ENCODE results near the gene DCHS1. TPM values are rescaled to one million over a fixed set of nuclear protein-coding genes. Genes with fewer than 3 reads are reported as not detected.

The DCHS1 gene
- total RNA-seq, 4 donors from 2014 or later: 7.0 to 23.7 (median 10.7) TPM

GRCh38 chr11:6574816-6575715 lies 80.5 kb downstream of the DCHS1 start:
- no peak for TF ChIP-seq CTCF (IDR thresholded peaks at IDR 0.05; ENCODE audit: low read depth)

GRCh38 chr11:6572215-6572614 lies 83.4 kb downstream of the DCHS1 start:
- TF ChIP-seq CTCF (IDR thresholded peaks at IDR 0.05; ENCODE audit: low read depth): no peak

GRCh38 chr11:6571434-6572008 lies 84.1 kb downstream of the DCHS1 start:
- TF ChIP-seq CTCF (IDR thresholded peaks at IDR 0.05; ENCODE audit: low read depth): no peak

Other genes starting within 250 kb of the DCHS1 start
- gene APBB1, start 236.7 kb downstream of the DCHS1 start, total RNA-seq: 10 to 100 TPM; 17.0 to 24.1 (median 21.4) TPM
- gene HPX, start 214.8 kb downstream of the DCHS1 start, total RNA-seq: 1 to 10 TPM in 1 of 4 donors, under 1 TPM in 1, not detected in 2; 0.57 to 2.4 TPM
- gene TRIM3, start 181.9 kb downstream of the DCHS1 start, total RNA-seq: 10 to 100 TPM; 11.9 to 22.0 (median 19.2) TPM
- gene ARFIP2, start 174.5 kb downstream of the DCHS1 start, total RNA-seq: 10 to 100 TPM; 34.2 to 50.7 (median 38.4) TPM
- gene TIMM10B, start 174.3 kb downstream of the DCHS1 start, total RNA-seq: 10 to 100 TPM; 28.2 to 37.4 (median 32.8) TPM
- 10 to 100 TPM in 3 of 4 donors, 1 to 10 TPM in 1; 9.9 to 30.3 (median 14.3) TPM for gene DNHD1, start 158.5 kb downstream of the DCHS1 start, total RNA-seq
- gene RRP8, start 52.2 kb downstream of the DCHS1 start, total RNA-seq: 10 to 100 TPM in 2 of 4 donors, 1 to 10 TPM in 2; 8.8 to 15.4 (median 9.8) TPM
- 100 to 1,000 TPM; 105 to 157 (median 119) TPM for gene ILK, start 52.0 kb downstream of the DCHS1 start, total RNA-seq
- 10 to 100 TPM; 38.2 to 55.6 (median 40.3) TPM for gene TAF10, start 43.6 kb downstream of the DCHS1 start, total RNA-seq
- 100 to 1,000 TPM in 1 of 4 donors, 10 to 100 TPM in 3; 44.8 to 178 (median 93.7) TPM for gene TPP1, start 36.4 kb downstream of the DCHS1 start, total RNA-seq
- gene MRPL17, start 27.5 kb upstream of the DCHS1 start, total RNA-seq: 10 to 100 TPM; 12.8 to 22.0 (median 15.0) TPM
- under 1 TPM in 2 of 4 donors, not detected in 2; 0.17 to 0.33 TPM for gene OR2AG2, start 116.2 kb upstream of the DCHS1 start, total RNA-seq
- not detected for gene OR2AG1, start 127.2 kb upstream of the DCHS1 start, total RNA-seq
- under 1 TPM in 3 of 4 donors, not detected in 1; 0.22 to 0.34 (median 0.33) TPM for gene OR6A2, start 143.9 kb upstream of the DCHS1 start, total RNA-seq
- gene OR10A5, start 189.9 kb upstream of the DCHS1 start, total RNA-seq: not detected
- not detected for gene OR10A2, start 207.2 kb upstream of the DCHS1 start, total RNA-seq
- not detected for gene OR10A4, start 220.8 kb upstream of the DCHS1 start, total RNA-seq
- not detected for gene OR2D2, start 236.7 kb upstream of the DCHS1 start, total RNA-seq